ENCODE measurements around the gene IL3.

Gene IL3, protein sequence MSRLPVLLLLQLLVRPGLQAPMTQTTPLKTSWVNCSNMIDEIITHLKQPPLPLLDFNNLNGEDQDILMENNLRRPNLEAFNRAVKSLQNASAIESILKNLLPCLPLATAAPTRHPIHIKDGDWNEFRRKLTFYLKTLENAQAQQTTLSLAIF

GRCh38 chr5:132060501-132061161, at the start of gene IL3:
Gene IL3 (plus strand): TSS chr5:132060655. CDS start chr5:132060707, 52 bp downstream.
- no peak for FAIRE-seq

DNA sequence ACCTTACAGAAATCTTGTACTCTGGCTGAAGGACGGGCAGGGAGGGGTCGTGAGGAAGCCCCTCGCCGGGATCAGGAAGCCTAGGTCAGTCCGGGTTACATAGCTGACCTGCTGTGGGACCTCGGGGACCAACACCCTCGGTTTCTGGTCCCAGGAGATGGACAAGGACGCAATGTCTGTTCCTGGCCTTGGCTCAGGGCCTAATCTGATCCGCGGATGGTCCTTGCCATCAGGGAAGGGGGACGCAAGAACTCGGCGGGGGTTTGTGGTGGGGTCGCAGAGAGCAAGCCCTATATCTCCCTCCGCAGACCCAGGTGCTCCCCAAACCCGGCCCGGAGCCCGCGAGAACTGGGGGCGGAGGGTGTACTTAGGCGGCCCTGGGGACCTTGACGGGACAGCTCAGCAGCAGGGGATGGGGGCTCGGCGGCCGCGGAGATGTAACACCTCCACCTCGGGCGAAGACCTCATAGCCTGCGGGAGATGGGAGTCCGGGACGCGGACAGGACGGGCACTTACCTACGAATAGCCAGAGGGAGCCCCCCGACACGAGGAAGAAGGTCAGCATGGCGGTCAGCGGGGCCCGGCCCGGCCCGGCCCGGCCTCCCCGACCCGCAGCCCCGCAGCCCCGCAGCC, 49.4 kb upstream of the IL3 start:
- no peak for FAIRE-seq

- FAIRE-seq = no peak
Observed at GRCh38 chr5:132011622-132012343, 48.7 kb upstream of the IL3 start, which contains the start of gene ACSL6. Gene ACSL6 (minus strand): TSS chr5:132011658. CDS start chr5:132011553, 105 bp downstream.

DNA sequence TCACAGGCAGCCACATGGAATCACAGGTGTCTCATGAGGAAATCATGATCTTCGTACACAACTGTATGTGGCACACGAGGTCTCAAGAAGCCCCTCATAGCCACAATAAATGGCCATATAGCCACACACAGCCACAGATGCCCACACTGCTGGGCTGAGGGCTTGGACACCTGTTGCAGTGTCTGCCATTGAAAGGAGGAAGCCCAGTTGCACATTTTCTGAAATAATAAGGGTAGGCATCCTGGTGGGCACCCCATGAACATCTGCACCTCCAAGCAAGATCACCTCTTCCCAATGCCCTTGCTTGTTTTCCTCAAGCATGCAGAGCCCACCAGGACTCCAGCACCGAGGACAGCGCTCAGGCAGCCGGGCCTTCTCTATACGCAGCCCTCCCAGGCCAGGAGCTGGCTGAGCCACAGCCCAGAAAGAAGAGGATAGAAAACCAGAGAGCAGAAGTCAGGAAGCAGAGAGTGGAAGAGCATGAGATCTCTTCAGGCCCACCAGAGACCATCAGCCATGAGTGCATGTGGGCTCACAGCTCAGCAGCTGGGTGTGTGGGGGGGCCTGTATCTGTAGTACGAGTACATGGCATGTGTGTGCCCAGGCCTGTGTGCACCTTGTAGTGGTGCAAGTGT, 48.0 kb upstream of the IL3 start:
- no peak for FAIRE-seq

- no peak for FAIRE-seq
Observed at GRCh38 chr5:132013006-132013689, 47.3 kb upstream of the IL3 start.

DNA sequence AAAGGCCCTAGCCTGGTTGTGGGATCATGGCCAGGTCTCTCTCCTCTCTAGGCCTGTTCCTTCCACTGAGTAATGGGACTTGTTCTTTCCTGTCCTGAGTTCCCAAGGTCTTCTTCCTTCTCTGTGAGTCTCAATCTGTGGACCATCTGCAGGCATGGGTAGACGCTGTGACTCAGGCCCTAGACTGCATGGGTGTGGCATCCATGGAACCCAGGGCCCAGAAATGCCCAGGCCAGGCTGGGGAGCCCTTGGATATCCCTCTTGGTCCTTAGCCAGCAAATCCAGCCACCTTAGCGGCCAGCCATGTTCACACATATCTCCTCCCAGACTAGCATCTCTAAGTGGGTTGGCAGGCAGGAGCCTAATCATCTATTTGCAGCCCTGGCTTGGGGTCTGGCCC, 46.7 kb upstream of the IL3 start:
- no peak for FAIRE-seq

DNA sequence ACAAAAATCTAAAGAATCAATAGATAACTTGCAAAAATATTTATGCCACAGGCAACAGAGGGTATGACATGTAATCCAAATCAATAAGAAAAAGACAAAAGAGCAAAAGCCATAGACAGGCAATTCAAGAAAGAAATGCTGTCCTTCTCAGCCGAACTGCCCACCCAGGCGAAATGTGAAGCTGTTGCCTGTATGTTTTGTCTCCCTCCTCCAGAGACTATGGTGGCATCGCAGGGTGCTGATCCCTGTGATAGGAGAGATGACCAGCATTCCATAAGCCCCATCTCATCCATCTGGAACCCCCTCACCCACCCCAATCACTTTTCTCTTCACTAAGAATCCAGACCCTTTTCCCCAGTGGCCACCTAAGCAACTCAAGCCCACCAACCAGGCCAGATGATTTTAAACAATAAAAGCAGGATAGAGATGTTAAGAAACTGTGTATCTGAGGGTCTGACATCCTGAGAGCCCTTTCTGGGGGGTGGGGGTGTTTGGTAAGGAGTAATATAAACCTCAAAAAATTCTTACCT, 43.7 kb upstream of the IL3 start:
- no peak for FAIRE-seq

DNA sequence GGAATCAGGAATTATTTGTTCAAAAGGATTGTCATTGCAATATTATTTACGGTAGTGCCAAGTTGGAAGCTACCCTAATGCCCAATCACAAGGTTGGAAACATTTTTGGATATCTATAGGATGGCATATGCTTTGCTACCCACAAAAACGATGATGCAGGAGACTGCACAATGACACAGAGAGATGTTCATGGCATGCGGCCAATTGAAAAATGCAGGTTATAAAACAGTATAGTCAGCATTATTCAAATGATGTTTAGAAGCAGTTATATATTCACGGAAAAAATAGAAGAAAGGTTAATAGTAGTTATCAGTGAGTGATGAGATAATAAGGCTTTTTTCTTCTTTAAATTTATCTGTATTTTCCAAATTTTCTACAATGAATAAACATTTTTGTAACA, 43.1 kb upstream of the IL3 start:
- no peak for FAIRE-seq

DNA sequence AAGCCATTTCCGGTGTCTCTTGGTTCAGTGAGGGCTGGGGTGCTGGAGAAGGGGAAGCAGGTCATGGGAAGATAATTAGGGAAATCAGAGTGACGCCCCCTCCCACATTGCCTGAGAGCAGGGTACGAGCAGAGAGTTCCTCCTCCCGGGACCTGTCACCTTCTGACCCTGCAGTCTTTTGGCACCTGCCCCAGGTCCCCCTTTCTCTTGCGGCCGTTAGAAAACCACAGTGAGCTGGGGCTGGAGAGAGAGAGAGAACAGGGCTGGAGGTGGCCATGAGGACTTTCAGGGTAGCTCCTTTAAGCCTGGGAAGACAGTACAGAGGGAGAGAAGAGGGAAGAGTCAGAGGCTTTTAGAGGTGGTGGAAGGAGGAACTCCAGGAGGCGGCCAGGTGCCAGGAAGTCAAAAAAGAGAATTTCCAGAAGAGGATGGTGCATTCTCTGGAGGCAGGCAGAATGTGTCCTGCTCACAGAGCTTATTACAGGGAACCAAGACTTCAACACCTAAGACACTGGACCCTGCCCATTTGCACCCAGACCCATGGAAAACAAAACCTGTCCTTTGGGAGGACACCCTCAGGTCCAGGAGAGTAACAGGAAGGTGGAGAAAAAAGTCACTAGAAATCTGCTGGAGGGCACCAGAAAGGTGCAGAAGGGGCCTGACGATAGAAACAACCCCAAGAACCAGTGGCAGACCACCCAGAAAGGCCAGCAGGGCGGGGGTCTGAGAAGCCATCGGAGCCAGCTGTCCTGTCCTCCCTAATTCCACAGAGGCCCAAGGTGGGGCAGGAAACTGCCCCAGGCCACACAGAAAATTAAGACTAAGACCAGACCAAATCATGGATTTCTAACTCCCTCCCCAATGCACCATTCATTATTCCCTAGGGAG, 42.5 kb upstream of the IL3 start:
- FAIRE-seq = no peak

DNA sequence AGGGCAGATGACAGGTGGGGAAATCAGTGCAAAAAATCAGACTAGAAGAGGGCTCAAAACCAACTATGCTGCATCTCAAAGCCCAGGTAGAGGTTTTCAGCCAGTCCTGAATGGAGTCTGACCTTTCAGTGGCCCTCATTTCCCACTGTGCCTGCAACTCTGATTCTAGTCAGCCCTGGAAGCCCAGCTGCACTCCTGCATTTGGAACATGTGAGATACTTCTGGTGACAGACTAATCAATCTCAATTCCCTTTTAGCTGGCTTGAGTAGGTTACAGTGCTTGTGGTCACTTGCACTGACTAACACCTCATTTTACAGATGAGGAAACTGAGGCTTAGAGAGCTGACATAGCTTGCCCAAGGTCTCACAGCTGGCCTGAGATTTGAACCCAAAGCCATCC, 41.1 kb upstream of the IL3 start:
- FAIRE-seq = no peak

DNA sequence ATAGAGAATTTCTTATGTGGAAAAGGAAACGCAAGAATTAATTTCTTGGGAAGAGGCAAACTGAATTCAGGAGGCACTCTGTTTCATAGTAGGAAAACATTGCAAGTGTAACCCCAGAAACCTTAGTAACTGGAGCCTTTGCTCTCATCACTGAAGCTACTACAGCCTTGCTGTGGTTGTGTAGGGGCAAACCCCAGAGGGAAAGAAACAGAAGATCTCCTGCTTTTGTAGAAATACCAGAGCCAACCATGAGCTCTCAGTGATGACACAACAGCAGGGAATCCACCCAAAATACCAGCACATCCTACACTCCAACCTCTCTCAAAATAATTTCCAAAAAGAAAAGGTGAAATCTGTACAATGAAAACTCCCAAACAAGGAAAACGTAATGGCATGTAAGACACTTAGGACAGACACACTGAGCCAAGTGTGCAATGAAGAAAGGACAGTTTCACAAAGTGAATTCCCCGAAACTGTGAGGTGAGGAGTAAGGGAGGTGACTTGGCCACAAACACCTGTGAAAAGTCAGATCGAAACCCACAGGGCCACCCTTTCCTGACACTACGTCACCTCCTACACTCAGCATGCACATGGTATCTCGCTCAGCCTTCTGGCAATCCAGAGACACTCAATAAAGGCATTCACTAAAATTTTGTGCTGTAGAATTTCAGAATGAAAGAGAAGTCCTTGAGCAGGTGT, 40.4 kb upstream of the IL3 start:
- FAIRE-seq = no peak

GRCh38 chr5:132020568-132021339, 39.7 kb upstream of the IL3 start:
- no peak for FAIRE-seq

DNA sequence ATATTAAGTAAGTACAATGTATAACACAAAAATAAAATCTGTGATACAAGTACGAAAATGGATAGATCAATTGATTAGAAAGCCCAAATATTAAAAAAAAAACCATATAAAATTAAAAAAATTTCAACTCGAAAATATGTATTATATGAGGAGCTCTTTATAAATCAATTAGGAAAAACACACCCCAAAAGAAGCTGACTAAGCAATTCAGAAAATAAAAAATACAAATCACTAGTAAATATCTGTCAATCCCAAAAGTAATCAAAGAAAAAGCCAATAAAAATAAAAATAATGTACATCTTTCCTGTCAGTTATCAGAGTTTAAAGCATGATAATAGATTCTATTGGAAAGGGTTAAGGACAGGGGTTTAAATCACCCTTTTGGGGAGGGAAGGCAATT, 38.8 kb upstream of the IL3 start:
- peak; percentile 57 for FAIRE-seq

- FAIRE-seq = no peak
Observed at GRCh38 chr5:132022737-132023136, 37.7 kb upstream of the IL3 start.

- no peak for FAIRE-seq
Observed at GRCh38 chr5:132023258-132024116, 37.0 kb upstream of the IL3 start.

DNA sequence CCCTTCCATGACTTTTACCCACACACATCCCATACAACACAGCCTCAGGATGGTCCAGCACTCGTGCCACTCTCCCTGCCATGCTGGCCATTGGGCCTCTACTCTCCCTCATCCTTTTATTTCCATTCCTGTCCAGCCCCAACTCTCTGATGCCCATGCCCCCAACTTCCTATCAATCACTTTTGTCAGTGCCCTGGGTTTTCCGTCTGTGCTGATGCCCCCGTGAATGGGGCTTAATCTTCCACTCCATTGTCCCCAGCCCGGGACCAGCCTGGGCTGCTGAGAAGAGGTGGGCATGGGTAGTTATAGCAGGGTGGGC, 36.4 kb upstream of the IL3 start:
- no peak for FAIRE-seq

DNA sequence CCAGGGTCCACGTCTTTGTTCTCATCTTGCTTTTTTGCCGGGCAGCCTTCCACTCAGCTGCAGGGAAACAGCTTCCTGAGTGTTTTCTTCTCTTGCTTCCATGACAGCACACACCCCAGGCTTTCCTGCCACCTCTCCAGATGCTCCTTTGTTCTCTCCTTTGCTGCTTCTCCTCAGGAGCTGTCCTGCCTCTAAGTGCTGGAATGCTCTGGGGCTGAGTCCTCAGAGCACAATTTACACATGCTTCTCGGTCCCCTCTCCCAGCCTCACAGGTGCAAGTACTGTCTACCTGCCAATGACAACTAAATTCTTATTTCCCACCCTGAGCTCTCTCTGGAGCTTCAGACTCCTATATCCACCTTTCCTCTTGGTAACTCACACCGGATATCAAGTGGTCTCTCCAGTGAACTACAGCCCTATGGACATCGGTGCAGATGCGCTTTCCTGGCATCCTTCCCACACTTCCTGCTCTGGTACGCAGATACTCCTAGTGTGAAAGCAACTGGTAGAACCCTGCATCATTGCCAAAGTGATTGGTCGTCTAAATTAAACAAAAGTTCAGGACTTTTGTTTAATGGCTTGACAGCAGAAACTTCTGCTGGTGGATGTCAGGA, 35.6 kb upstream of the IL3 start:
- FAIRE-seq = no peak

- FAIRE-seq = no peak
Observed at GRCh38 chr5:132025403-132025971, 35.0 kb upstream of the IL3 start.
